Uterus (tissue), 4 donors: ENCODE data around the gene PBXIP1. TPM values are rescaled to one million over a fixed set of nuclear protein-coding genes. Genes with fewer than 3 reads are reported as not detected.

Source experiments
- DNase-seq, 2 donors: peaks; one replicate each; pipeline ENCODE4 v3.0.0-alpha.2; 2019 to 2020
- H3K27ac ChIP-seq, 2 donors: fragments of 200-600 bp; sonication (generic); 1 replicate in 1 of 2; 2 replicates in 1 of 2; pipeline ENCODE4 v1.5.1; 2016 to 2018
- H3K27me3 ChIP-seq, 2 donors: fragments of 200-600 bp; sonication (generic); one replicate each; pipeline ENCODE4 v1.5.1; 2018 to 2019; ENCODE audit warnings: control low read depth in 1 of 2
- H3K36me3 ChIP-seq, 2 donors: fragments of 200-600 bp; sonication (generic); one replicate each; pipeline ENCODE4 v1.5.1; 2019; ENCODE audit warnings: control low read depth in 1 of 2
- H3K4me1 ChIP-seq, 2 donors: fragments of 200-600 bp; sonication (generic); one replicate each; pipeline ENCODE4 v1.5.1; 2018 to 2019; ENCODE audit warnings: control low read depth in 1 of 2
- H3K4me3 ChIP-seq, 2 donors: fragments of 200-600 bp; sonication (generic); 1 replicate in 1 of 2; 2 replicates in 1 of 2; pipeline ENCODE4 v1.5.1; 2018 to 2019; ENCODE audit warnings: mild to moderate bottlenecking in 1 of 2
- H3K9me3 ChIP-seq, 2 donors: fragments of 200-600 bp; sonication (generic); one replicate each; pipeline ENCODE4 v1.5.1; 2019; ENCODE audit warnings: control low read depth in 1 of 2
- CTCF ChIP-seq, 4 experiments: fragments of 200-600 bp in 2 of 4; fragments of 450-650 bp in 2 of 4; sonication (generic) in 2 of 4; IDR thresholded peaks; one replicate each; pipeline ENCODE4 v1.5.1; 2016 to 2019; ENCODE audit warnings: antibody characterized with exemption in 4 of 4, mild to moderate bottlenecking in 2 of 4, moderate library complexity in 1 of 4
- POLR2A ChIP-seq, 2 donors: fragments of 450-650 bp; IDR thresholded peaks; one replicate each; pipeline ENCODE4 v1.6.1; 2016; ENCODE audit warnings: antibody characterized with exemption in 2 of 2, mild to moderate bottlenecking in 1 of 2, moderate library complexity in 1 of 2
- intact Hi-C: fragments of 100-400 bp; cut with DNase I; formaldehyde crosslinking; loops from one replicate; pipeline ENCODE4 v1.15.1; 2023; ENCODE audit warnings: low total_unique reads
- total RNA-seq, 4 donors: library from RNA; depleted of rRNA in 3 of 4; stranded (reverse); fragments of >200 nt in 3 of 4; gene quantifications; one replicate each; pipeline versions ENCODE4 v1.1.0 to v1.2.4, GENCODE V29; 2014 to 2023
- donor health status: DM: yes; HTN: yes; CAD: no.

PBXIP1 gene
- total RNA-seq, 4 donors from 2014 or later = 34.4 to 151 (median 88.6) TPM

GRCh38 chr1:154948079-154948478, 7.8 kb downstream of the PBXIP1 start:
- Histone ChIP-seq H3K36me3 (no peaks in the 10 kb centered on the region), H3K27me3 (no peaks in the 10 kb centered on the region), H3K9me3 (no peaks in the 10 kb centered on the region), H3K27ac (no peak overlapping the region), H3K4me1 (no peaks in the 10 kb centered on the region), H3K4me3 (no peak overlapping the region)
- intact Hi-C loops = no loop called here
- no peak for DNase-seq
- no peak for TF ChIP-seq CTCF (IDR thresholded peaks at IDR 0.05)
- TF ChIP-seq POLR2A (IDR thresholded peaks at IDR 0.05) = no peak

DNA sequence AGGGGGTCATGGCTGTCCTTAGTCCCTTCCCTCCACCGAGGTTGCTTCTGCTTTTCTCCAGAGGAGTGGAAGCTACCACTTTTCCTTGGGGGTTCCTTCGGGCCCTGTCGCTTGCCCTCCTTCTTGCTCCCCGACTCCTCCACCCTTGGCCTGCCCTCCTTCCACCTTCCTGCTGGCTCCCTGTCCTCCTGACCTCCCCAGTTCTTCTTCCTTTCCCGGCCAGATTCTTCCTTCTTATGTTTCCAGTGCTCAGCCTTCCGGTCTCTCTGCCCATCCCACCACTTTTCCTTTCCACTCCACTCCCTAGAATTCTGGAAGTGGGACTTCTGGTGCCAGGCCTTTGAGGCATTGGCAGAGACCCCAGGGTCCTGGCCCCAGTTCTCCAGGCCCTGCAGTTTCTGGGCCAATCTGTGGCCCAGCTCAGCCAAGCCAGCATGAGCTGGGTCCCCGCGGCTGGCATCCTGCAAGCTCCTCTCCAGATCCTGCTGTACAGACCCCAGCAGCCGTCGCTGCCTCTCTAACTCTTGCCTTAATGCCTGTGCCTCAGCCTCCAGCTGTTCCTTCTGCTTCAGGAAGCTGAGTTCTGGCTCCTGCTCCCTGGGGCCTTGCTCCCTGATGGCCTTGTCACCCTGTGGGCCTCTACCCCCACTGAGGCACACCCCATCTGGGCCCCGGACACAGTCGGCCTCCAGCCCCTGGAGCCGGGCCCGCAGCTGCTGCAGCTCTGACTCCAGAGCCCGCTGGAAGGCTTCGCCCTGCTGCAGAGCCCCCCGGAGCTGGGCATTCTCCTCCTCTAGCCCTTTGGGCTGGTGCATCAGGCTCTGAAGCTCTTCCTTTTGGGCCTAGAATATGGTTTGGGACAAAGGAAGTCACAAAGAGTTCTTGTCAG, 9.7 kb downstream of the PBXIP1 start:
- H3K36me3 ChIP-seq = no peaks in the 10 kb centered on the region

DNA sequence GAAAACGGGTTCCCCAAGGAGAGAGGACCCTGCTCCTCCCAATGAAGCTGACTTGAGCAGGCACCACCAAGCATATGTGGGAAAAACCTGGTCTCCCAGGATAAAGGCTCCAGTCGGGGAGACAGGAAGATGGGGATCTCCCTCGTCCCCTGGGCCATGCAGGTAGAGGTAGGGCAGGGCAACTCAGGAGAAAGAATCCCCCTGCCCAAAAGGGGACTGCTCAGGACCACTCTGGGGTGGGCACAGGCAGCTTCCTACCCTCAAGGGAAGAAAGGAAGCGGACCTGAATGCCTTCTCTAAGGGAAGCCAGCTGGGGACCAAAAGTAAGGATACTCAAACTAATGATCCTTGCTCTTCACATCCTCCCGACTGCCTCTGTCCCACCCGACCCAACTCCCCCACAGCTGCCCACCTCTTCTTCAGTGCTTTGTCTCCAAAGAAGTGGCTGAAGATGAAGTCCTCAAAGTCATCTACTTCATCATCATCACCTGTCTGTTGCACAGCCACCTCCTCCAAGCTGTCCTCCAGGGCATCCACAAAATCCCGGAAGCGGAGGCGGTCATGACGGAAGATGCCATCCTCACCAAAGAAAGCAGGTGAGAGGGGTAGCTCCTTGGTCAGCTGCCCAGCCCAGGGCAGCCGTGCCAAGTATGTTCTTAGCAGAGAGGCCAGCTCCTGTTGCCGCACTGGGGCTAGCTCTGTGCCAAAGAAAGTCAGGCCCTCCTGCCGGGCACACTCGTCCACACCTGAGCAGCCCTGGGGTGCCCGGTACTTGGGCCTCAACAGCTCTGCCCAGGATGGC, 10.5 kb downstream of the PBXIP1 start:
- no peak overlapping the region for H3K4me3 ChIP-seq
- no peaks in the 10 kb centered on the region for H3K9me3 ChIP-seq
- intact Hi-C loops = no loop called here
- H3K27me3 ChIP-seq = no peaks in the 10 kb centered on the region
- no peaks in the 10 kb centered on the region for H3K4me1 ChIP-seq
- peak overlapping the region in 1 of 2 donors; percentile 5 for H3K27ac ChIP-seq
- H3K36me3 ChIP-seq = no peaks in the 10 kb centered on the region
- DNase-seq = no peak
- TF ChIP-seq CTCF (IDR thresholded peaks at IDR 0.05) (no peak), POLR2A (IDR thresholded peaks at IDR 0.05) (no peak)

More for the DNA sequence above, 9.7 kb downstream of the PBXIP1 start:
- no peak for TF ChIP-seq POLR2A (IDR thresholded peaks at IDR 0.05)
- no peak for TF ChIP-seq CTCF (IDR thresholded peaks at IDR 0.05)
- H3K9me3 ChIP-seq = no peaks in the 10 kb centered on the region
- H3K4me3 ChIP-seq = no peak overlapping the region
- no peaks in the 10 kb centered on the region for H3K27me3 ChIP-seq
- no peak for DNase-seq
- intact Hi-C loops = no loop called here
- H3K4me1 ChIP-seq = no peaks in the 10 kb centered on the region
- no peak overlapping the region for H3K27ac ChIP-seq

GRCh38 chr1:154944401-154945159, 11.3 kb downstream of the PBXIP1 start:
- H3K27me3 ChIP-seq = no peaks in the 10 kb centered on the region
- intact Hi-C loops = no loop called here
- peak overlapping the region; percentile 23 to 33 for H3K27ac ChIP-seq
- no peak for DNase-seq
- no peak overlapping the region for H3K4me3 ChIP-seq
- no peaks in the 10 kb centered on the region for H3K36me3 ChIP-seq
- no peaks in the 10 kb centered on the region for H3K9me3 ChIP-seq
- no peak for TF ChIP-seq POLR2A (IDR thresholded peaks at IDR 0.05)
- TF ChIP-seq CTCF (IDR thresholded peaks at IDR 0.05) = no peak
- no peaks in the 10 kb centered on the region for H3K4me1 ChIP-seq
